KOPT-K1 (cell line): ENCODE results near the gene WWP2.
"Not testable (repeated sequence)": the region's sequence is repeated elsewhere in the genome, so short reads cannot be mapped to it uniquely, and the experiment has no call there.

ENCODE experiments used
- H3K27ac ChIP-seq: fragments of 200-600 bp; sonication (generic); 2 replicates; pipeline ENCODE4 v1.5.1; 2016; ENCODE audit warnings: antibody characterized with exemption, mild to moderate bottlenecking, low read depth, low read length; ENCODE audit not compliant: poor library complexity, severe bottlenecking
- H3K36me3 ChIP-seq: fragments of 200-600 bp; sonication (generic); 2 replicates; pipeline ENCODE4 v1.5.1; 2017; ENCODE audit warnings: antibody characterized with exemption, mild to moderate bottlenecking, low read length, moderate library complexity; ENCODE audit not compliant: insufficient read depth
- H3K9me3 ChIP-seq: fragments of 200-600 bp; sonication (generic); 2 replicates; pipeline ENCODE4 v1.5.1; 2017; ENCODE audit warnings: antibody characterized with exemption, low read length, mild to moderate bottlenecking; ENCODE audit not compliant: insufficient read depth, poor library complexity, severe bottlenecking

WWP2 gene

GRCh38 chr16:69761983-69762813, at the start of gene WWP2:
Gene WWP2, plus strand, starts transcription at chr16:69762332. Its CDS starts 24,679 bp downstream, at chr16:69787011.
- Histone ChIP-seq H3K9me3 (no peaks in the 10 kb centered on the region), H3K36me3 (no peaks in the 10 kb centered on the region), H3K27ac (peak within 1 kb of the TSS; percentile 81)

- no peaks in the 10 kb centered on the region for H3K9me3 ChIP-seq
- H3K36me3 ChIP-seq, result peaks cover 13% of the 10 kb centered on the region
- no peak overlapping the region for H3K27ac ChIP-seq
These were observed 49.1 kb upstream of the WWP2 start for GRCh38 chr16:69712914-69713581.

GRCh38 chr16:69717066-69717465, 45.1 kb upstream of the WWP2 start:
- Histone ChIP-seq H3K36me3 (peaks cover 8% of the 10 kb centered on the region), H3K9me3 (no peaks in the 10 kb centered on the region), H3K27ac (no peak overlapping the region)

GRCh38 chr16:69718111-69718764, 43.9 kb upstream of the WWP2 start:
- H3K27ac ChIP-seq, result no peak overlapping the region
- no peaks in the 10 kb centered on the region for H3K9me3 ChIP-seq
- H3K36me3 ChIP-seq, result no peaks in the 10 kb centered on the region

GRCh38 chr16:69720822-69721430, 41.2 kb upstream of the WWP2 start:
- H3K9me3 ChIP-seq, result no peaks in the 10 kb centered on the region
- no peak overlapping the region for H3K27ac ChIP-seq

GRCh38 chr16:69721441-69721957, 40.6 kb upstream of the WWP2 start:
- Histone ChIP-seq H3K27ac (no peak overlapping the region), H3K36me3 (no peaks in the 10 kb centered on the region)

More at GRCh38 chr16:69720822-69721430, 41.2 kb upstream of the WWP2 start:
- H3K36me3 ChIP-seq, result no peaks in the 10 kb centered on the region

GRCh38 chr16:69724414-69724873, 37.7 kb upstream of the WWP2 start:
- no peaks in the 10 kb centered on the region for H3K9me3 ChIP-seq

More at GRCh38 chr16:69721441-69721957, 40.6 kb upstream of the WWP2 start:
- no peaks in the 10 kb centered on the region for H3K9me3 ChIP-seq

GRCh38 chr16:69724981-69725479, 37.1 kb upstream of the WWP2 start:
- no peaks in the 10 kb centered on the region for H3K36me3 ChIP-seq
- no peak overlapping the region for H3K27ac ChIP-seq
- no peaks in the 10 kb centered on the region for H3K9me3 ChIP-seq

More at GRCh38 chr16:69724414-69724873, 37.7 kb upstream of the WWP2 start:
- Histone ChIP-seq H3K27ac (no peak overlapping the region), H3K36me3 (no peaks in the 10 kb centered on the region)

- no peaks in the 10 kb centered on the region for H3K9me3 ChIP-seq
- peak overlapping the region; percentile 85 for H3K27ac ChIP-seq
- H3K36me3 ChIP-seq, result no peaks in the 10 kb centered on the region
These were observed 36.4 kb upstream of the WWP2 start for GRCh38 chr16:69725480-69726312.

- no peaks in the 10 kb centered on the region for H3K9me3 ChIP-seq
- H3K36me3 ChIP-seq, result no peaks in the 10 kb centered on the region
- H3K27ac ChIP-seq, result peak within 1 kb of the TSS; percentile 85
These were observed 35.6 kb upstream of the WWP2 start, which contains the start of gene NQO1 for GRCh38 chr16:69726313-69727060. Gene NQO1, minus strand, starts transcription at chr16:69726560. Its CDS starts 121 bp downstream, at chr16:69726439.

- Histone ChIP-seq H3K27ac (peak overlapping the region; percentile 85), H3K36me3 (no peaks in the 10 kb centered on the region), H3K9me3 (no peaks in the 10 kb centered on the region)
These were observed 34.2 kb upstream of the WWP2 start for GRCh38 chr16:69727916-69728270.

GRCh38 chr16:69729030-69729429, 33.1 kb upstream of the WWP2 start:
- H3K9me3 ChIP-seq, H3K27ac ChIP-seq, H3K36me3 ChIP-seq: not testable (repeated sequence)

GRCh38 chr16:69731280-69731679, 30.9 kb upstream of the WWP2 start:
- H3K9me3 ChIP-seq, H3K36me3 ChIP-seq, H3K27ac ChIP-seq: not testable (repeated sequence)
